Upper lobe of left lung (tissue), 6 donors: Measurements from ENCODE around the gene CBFA2T3. TPM values are rescaled to one million over a fixed set of nuclear protein-coding genes. Genes with fewer than 3 reads are reported as not detected.
A peak's percentile ranks its signal among the peaks of the same experiment; 100 is the strongest.

ENCODE experiments used
- ATAC-seq, 2 donors: fragments of 200-7000 bp; cut with Tn5 transposase; one replicate each; pipeline ENCODE4 v1.9.1; 2022; ENCODE audit warnings: mild to moderate bottlenecking in 2 of 2, moderate library complexity in 2 of 2; ENCODE audit not compliant: low FRiP score in 2 of 2
- DNase-seq, 2 donors: peaks; one replicate each; pipeline ENCODE4 v3.0.0-alpha.2; 2019 to 2020
- H3K27ac ChIP-seq, 4 donors: fragments of 200-600 bp; sonication (generic); one replicate each; pipeline ENCODE4 v1.5.1; 2016 to 2019
- H3K27me3 ChIP-seq, 4 donors: fragments of 200-600 bp; sonication (generic); one replicate each; pipeline ENCODE4 v1.5.1; 2017 to 2019
- H3K36me3 ChIP-seq, 4 donors: fragments of 200-600 bp; sonication (generic); one replicate each; pipeline ENCODE4 v1.5.1; 2016 to 2019
- H3K4me1 ChIP-seq, 4 donors: fragments of 200-600 bp; sonication (generic); one replicate each; pipeline ENCODE4 v1.5.1; 2018 to 2019
- H3K4me3 ChIP-seq, 4 donors: fragments of 200-600 bp; sonication (generic); one replicate each; pipeline ENCODE4 v1.5.1; 2017 to 2019; ENCODE audit warnings: mild to moderate bottlenecking in 2 of 4, moderate library complexity in 1 of 4
- H3K9me3 ChIP-seq, 4 donors: fragments of 200-600 bp; sonication (generic); one replicate each; pipeline ENCODE4 v1.5.1; 2018 to 2019
- CTCF ChIP-seq, 6 experiments: fragments of 450-650 bp in 4 of 6; fragments of 200-600 bp in 2 of 6; sonication (generic) in 2 of 6; IDR thresholded peaks; one replicate each; pipeline ENCODE4 v1.5.1; 2016 to 2019; ENCODE audit warnings: antibody characterized with exemption in 6 of 6
- EP300 ChIP-seq, 4 donors: sonication (generic); formaldehyde crosslinking; IDR thresholded peaks; one replicate each; pipeline ENCODE4 v1.5.1; 2017; ENCODE audit warnings: antibody characterized with exemption in 4 of 4, control low read depth in 2 of 4
- POLR2A ChIP-seq, 4 donors: fragments of 450-650 bp; IDR thresholded peaks; one replicate each; pipeline ENCODE4 v1.5.1; 2016 to 2017; ENCODE audit warnings: antibody characterized with exemption in 4 of 4, mild to moderate bottlenecking in 2 of 4
- POLR2AphosphoS5 ChIP-seq, 2 donors: sonication (generic); formaldehyde crosslinking; IDR thresholded peaks; one replicate each; pipeline ENCODE4 v1.5.1; 2017; ENCODE audit warnings: antibody characterized with exemption in 2 of 2
- WGBS, 2 donors: methylation state at CpG; one replicate each; pipeline ENCODE4 v1.1.5; 2017 to 2018; 5-methylcytosine and 5-hydroxymethylcytosine counted together
- total RNA-seq, 6 donors: library from RNA; depleted of rRNA in 4 of 6; stranded (reverse); fragments of >200 nt in 4 of 6; gene quantifications; one replicate each; pipeline versions ENCODE4 v1.1.0 to v1.2.1, GENCODE V29; 2016 to 2021
- donor health status: DM: no; HTN: no; CAD: no; lungs with moderate emphysema.
- donor health status: DM: no; HTN: yes; CAD: no; lungs with severe emphysema.

CBFA2T3 gene
- total RNA-seq, 6 donors from 2014 or later: 2.7 to 33.5 (median 15.2) TPM

GRCh38 chr16:88848557-88848956 is 128.4 kb downstream of the CBFA2T3 start:
- TF ChIP-seq CTCF (IDR thresholded peaks at IDR 0.05) (no peak), POLR2A (IDR thresholded peaks at IDR 0.05) (no peak), EP300 (IDR thresholded peaks at IDR 0.05) (no peak), POLR2AphosphoS5 (IDR thresholded peaks at IDR 0.05) (no peak)
- no peak for ATAC-seq
- no peak overlapping the region for H3K27ac ChIP-seq
- WGBS, 2 donors: 92 to 95% methylated on average over 15 to 18 of the region's 21 CpGs
- no peak overlapping the region for H3K4me3 ChIP-seq
- peaks cover 0 to 24% (median 18%) of the 10 kb centered on the region in 4 donors for H3K36me3 ChIP-seq
- H3K27me3 ChIP-seq: no peaks in the 10 kb centered on the region
- peak in 1 of 2 donors; percentile 68 for DNase-seq
- H3K9me3 ChIP-seq: no peaks in the 10 kb centered on the region
- peaks cover 2 to 4% (median 4%) of the 10 kb centered on the region in 4 donors for H3K4me1 ChIP-seq

- DNase-seq: peak in 1 of 2 donors; percentile 74
- TF ChIP-seq EP300 (IDR thresholded peaks at IDR 0.05) (no peak), CTCF (IDR thresholded peaks at IDR 0.05) (no peak), POLR2A (IDR thresholded peaks at IDR 0.05) (no peak), POLR2AphosphoS5 (IDR thresholded peaks at IDR 0.05) (no peak)
- Histone ChIP-seq H3K9me3 (no peaks in the 10 kb centered on the region), H3K27ac (no peak overlapping the region), H3K4me3 (no peak overlapping the region), H3K36me3 (peaks cover 0 to 32% (median 23%) of the 10 kb centered on the region in 4 donors), H3K27me3 (no peaks in the 10 kb centered on the region), H3K4me1 (no peaks in the 10 kb centered on the region)
- 92 to 93% methylated on average over 17 to 18 of the region's 18 CpGs for WGBS, 2 donors
- no peak for ATAC-seq
Observed at GRCh38 chr16:88847654-88848053, 129.4 kb downstream of the CBFA2T3 start.

- peak in 1 of 2 donors; percentile 52 for DNase-seq
- Histone ChIP-seq H3K9me3 (no peaks in the 10 kb centered on the region), H3K36me3 (peaks cover 0 to 41% (median 27%) of the 10 kb centered on the region in 4 donors), H3K27me3 (no peaks in the 10 kb centered on the region), H3K4me1 (no peaks in the 10 kb centered on the region), H3K4me3 (no peak overlapping the region), H3K27ac (no peak overlapping the region)
- ATAC-seq: peak in 1 of 2 donors; percentile 50
- TF ChIP-seq EP300 (IDR thresholded peaks at IDR 0.05) (no peak), POLR2AphosphoS5 (IDR thresholded peaks at IDR 0.05) (no peak), CTCF (IDR thresholded peaks at IDR 0.05) (no peak), POLR2A (IDR thresholded peaks at IDR 0.05) (no peak)
- WGBS, 2 donors: 92 to 97% methylated on average over 9 of the region's 9 CpGs
Observed at GRCh38 chr16:88846088-88846487, 130.9 kb downstream of the CBFA2T3 start.

GRCh38 chr16:88844419-88845036 is 132.5 kb downstream of the CBFA2T3 start:
- H3K4me3 ChIP-seq: no peak overlapping the region
- H3K27me3 ChIP-seq: no peaks in the 10 kb centered on the region
- no peaks in the 10 kb centered on the region for H3K4me1 ChIP-seq
- ATAC-seq: no peak
- WGBS, 2 donors: 75 to 80% methylated on average over 7 to 11 of the region's 11 CpGs
- no peak overlapping the region for H3K27ac ChIP-seq
- TF ChIP-seq EP300 (IDR thresholded peaks at IDR 0.05) (no peak), POLR2AphosphoS5 (IDR thresholded peaks at IDR 0.05) (no peak), CTCF (IDR thresholded peaks at IDR 0.05) (no peak), POLR2A (IDR thresholded peaks at IDR 0.05) (no peak)
- peaks cover 0 to 47% (median 28%) of the 10 kb centered on the region in 4 donors for H3K36me3 ChIP-seq
- no peaks in the 10 kb centered on the region for H3K9me3 ChIP-seq
- no peak for DNase-seq

GRCh38 chr16:88843256-88843655 is 133.8 kb downstream of the CBFA2T3 start:
- Histone ChIP-seq H3K36me3 (peaks cover 0 to 60% (median 34%) of the 10 kb centered on the region in 4 donors), H3K4me1 (no peaks in the 10 kb centered on the region), H3K27ac (no peak overlapping the region), H3K9me3 (no peaks in the 10 kb centered on the region), H3K27me3 (no peaks in the 10 kb centered on the region), H3K4me3 (no peak overlapping the region)
- TF ChIP-seq CTCF (IDR thresholded peaks at IDR 0.05): no peak
- no peak for TF ChIP-seq POLR2A (IDR thresholded peaks at IDR 0.05)
- TF ChIP-seq EP300 (IDR thresholded peaks at IDR 0.05): no peak
- TF ChIP-seq POLR2AphosphoS5 (IDR thresholded peaks at IDR 0.05): no peak
- WGBS, 2 donors: 95 to 96% methylated on average over 12 to 20 of the region's 20 CpGs
- peak in 1 of 2 donors; percentile 68 for DNase-seq
- no peak for ATAC-seq
